A673 (cell line): ENCODE results near the gene LMNTD2. TPM values are rescaled to one million over a fixed set of nuclear protein-coding genes. Genes with fewer than 3 reads are reported as not detected.

Experiments used
- BruUV-seq: library from RNA; stranded (reverse); fragments of 400-500 nt; replicated peaks from 2 replicates; lab custom pipeline; 2021; lab: Mats Ljungman, UMichigan
- CTCF ChIA-PET: fragments of 300-600 bp; sonication (Branson Sonifier 250); formaldehyde crosslinking; loops from one replicate; lab custom pipeline; 2022; ENCODE audit warnings: antibody characterized with exemption; lab: Charles Lee
- POLR2A ChIA-PET: fragments of 300-600 bp; sonication (Branson Sonifier 250); formaldehyde crosslinking; loops from one replicate; lab custom pipeline; 2022; ENCODE audit warnings: antibody characterized with exemption; ENCODE audit not compliant: low non-redundant PET; lab: Charles Lee
- DNase-seq: peaks from one replicate; pipeline ENCODE4 v3.0.0-alpha.2; 2015; ENCODE audit warnings: low spot score
- H3K27ac ChIP-seq: fragments of 200-600 bp; sonication (generic); 2 replicates; pipeline ENCODE4 v1.5.1; 2016; ENCODE audit warnings: mixed run types, low read depth, mild to moderate bottlenecking, mixed read lengths, antibody characterized with exemption, low read length; ENCODE audit not compliant: poor library complexity, severe bottlenecking
- H3K27me3 ChIP-seq: fragments of 200-600 bp; sonication (generic); replicated peaks from 2 replicates; pipeline ENCODE4 v1.6.1; 2017; ENCODE audit warnings: mixed run types, low read depth, mild to moderate bottlenecking, mixed read lengths, antibody characterized with exemption, low read length; ENCODE audit not compliant: insufficient read depth, poor library complexity
- H3K36me3 ChIP-seq: fragments of 200-600 bp; sonication (generic); 2 replicates; pipeline ENCODE4 v1.6.1; 2016; ENCODE audit warnings: mixed run types, mild to moderate bottlenecking, mixed read lengths, antibody characterized with exemption, low read length; ENCODE audit not compliant: insufficient read depth, poor library complexity, severe bottlenecking
- H3K4me1 ChIP-seq: fragments of 200-600 bp; sonication (generic); 2 replicates; pipeline ENCODE4 v1.6.1; 2017; ENCODE audit warnings: mixed run types, mild to moderate bottlenecking, mixed read lengths, antibody characterized with exemption, low read length; ENCODE audit not compliant: insufficient read depth, poor library complexity, severe bottlenecking
- H3K4me3 ChIP-seq: fragments of 200-600 bp; sonication (generic); 2 replicates; pipeline ENCODE4 v1.5.1; 2016; ENCODE audit warnings: low read depth, mixed run types, mild to moderate bottlenecking, mixed read lengths, low read length; ENCODE audit not compliant: poor library complexity, severe bottlenecking
- H3K9me3 ChIP-seq: fragments of 200-600 bp; sonication (generic); 2 replicates; pipeline ENCODE4 v1.6.1; 2016; ENCODE audit warnings: mixed run types, low read depth, mild to moderate bottlenecking, mixed read lengths, antibody characterized with exemption, low read length; ENCODE audit not compliant: poor library complexity, severe bottlenecking
- CTCF ChIP-seq: fragments of 300-800, 200-600 bp; sonication (generic); conservative IDR thresholded peaks from 2 replicates; pipeline ENCODE4 v1.5.1; 2017; ENCODE audit warnings: low read depth, mild to moderate bottlenecking, antibody characterized with exemption, low read length, moderate library complexity, mixed read lengths
- EZH2 ChIP-seq: fragments of 200-600 bp; sonication (generic); IDR thresholded peaks from 2 replicates; pipeline ENCODE4 v1.6.1; 2017; ENCODE audit warnings: borderline replicate concordance, low read depth, mild to moderate bottlenecking, mixed read lengths, antibody characterized with exemption, low read length; ENCODE audit not compliant: poor library complexity, severe bottlenecking
- intact Hi-C: fragments of 100-400 bp; cut with micrococcal nuclease; formaldehyde crosslinking; loops from one replicate; pipeline ENCODE4 v1.10.0; 2022; ENCODE audit not compliant: unreplicated experiment
- total RNA-seq: library from RNA; stranded (reverse); gene quantifications from 2 replicates; pipeline ENCODE4 v1.2.3, GENCODE V29; 2021

LMNTD2 gene
- total RNA-seq, 1 experiment from 2014 or later = 1.1 TPM

GRCh38 chr11:587978-588380, 27.4 kb upstream of the LMNTD2 start:
- H3K27ac ChIP-seq = no peak overlapping the region
- CTCF ChIA-PET = no interaction called here
- no peak overlapping the region for H3K4me3 ChIP-seq
- H3K9me3 ChIP-seq = no peaks in the 10 kb centered on the region
- peaks cover 56% of the 10 kb centered on the region for H3K36me3 ChIP-seq
- no peaks in the 10 kb centered on the region for H3K4me1 ChIP-seq
- no peak for TF ChIP-seq EZH2
- no peak for TF ChIP-seq CTCF
- intact Hi-C loops = no loop called here
- POLR2A ChIA-PET = no interaction called here
- no peak for DNase-seq
- no peaks in the 10 kb centered on the region for H3K27me3 ChIP-seq
- no TSS peak for BruUV-seq

GRCh38 chr11:587546-587945, 27.0 kb upstream of the LMNTD2 start:
- TF ChIP-seq CTCF (no peak), EZH2 (no peak)
- H3K4me3 ChIP-seq = no peak overlapping the region
- no peak overlapping the region for H3K27ac ChIP-seq
- no TSS peak for BruUV-seq
- H3K9me3 ChIP-seq = no peaks in the 10 kb centered on the region
- H3K36me3 ChIP-seq = peaks cover 52% of the 10 kb centered on the region
- ChIA-PET POLR2A (no interaction called here), CTCF (no interaction called here)
- H3K4me1 ChIP-seq = no peaks in the 10 kb centered on the region
- no peak for DNase-seq
- no peaks in the 10 kb centered on the region for H3K27me3 ChIP-seq
- intact Hi-C loops = no loop called here

- no peak for TF ChIP-seq EZH2
- no peak for TF ChIP-seq CTCF
- no peak overlapping the region for H3K4me3 ChIP-seq
- BruUV-seq = no TSS peak
- DNase-seq = no peak
- ChIA-PET POLR2A (interaction anchor here (0.6 kb wide), 1 partner anchor 1129 kb away, joined by 3 read pairs; no protein-coding TSS in a partner anchor), CTCF (no interaction called here)
- no peak overlapping the region for H3K27ac ChIP-seq
- H3K4me1 ChIP-seq = no peaks in the 10 kb centered on the region
- no peaks in the 10 kb centered on the region for H3K9me3 ChIP-seq
- peaks cover 46% of the 10 kb centered on the region for H3K36me3 ChIP-seq
- no peaks in the 10 kb centered on the region for H3K27me3 ChIP-seq
- intact Hi-C loops = no loop called here
These were observed 26.1 kb upstream of the LMNTD2 start for GRCh38 chr11:586376-587316.
